ENCODE results near the gene PNPLA7.
"Not testable (repeated sequence)": the region's sequence is repeated elsewhere in the genome, so short reads cannot be mapped to it uniquely, and the experiment has no call there.

PNPLA7 gene

DNA sequence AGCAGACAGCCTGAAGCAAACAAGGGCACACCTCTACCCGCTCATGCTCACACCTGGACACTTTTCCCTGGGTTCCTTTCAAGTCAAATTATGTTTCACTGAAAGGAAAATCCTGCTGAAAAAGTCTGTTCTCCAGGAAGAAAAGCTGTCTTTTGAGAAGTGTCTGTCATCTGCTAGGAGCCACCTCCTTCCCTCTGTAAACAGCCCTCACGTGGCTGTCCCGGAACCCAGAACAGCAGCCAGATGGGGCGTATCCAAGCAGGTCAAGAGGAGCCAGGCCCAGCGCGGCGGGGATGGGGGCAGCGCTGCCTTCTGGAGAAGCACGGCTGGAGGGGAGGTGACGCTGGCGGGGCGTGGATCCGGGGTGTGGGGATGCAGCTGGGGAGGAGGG is at the start of gene PNPLA7:
PNPLA7 (minus strand) TSS at position 172 of the 391 bp plus-strand sequence. CDS start 205 bp downstream, outside the sequence.
- peak; percentile 80 for DNase-seq (ENCODE audit: low spot score)

DNA sequence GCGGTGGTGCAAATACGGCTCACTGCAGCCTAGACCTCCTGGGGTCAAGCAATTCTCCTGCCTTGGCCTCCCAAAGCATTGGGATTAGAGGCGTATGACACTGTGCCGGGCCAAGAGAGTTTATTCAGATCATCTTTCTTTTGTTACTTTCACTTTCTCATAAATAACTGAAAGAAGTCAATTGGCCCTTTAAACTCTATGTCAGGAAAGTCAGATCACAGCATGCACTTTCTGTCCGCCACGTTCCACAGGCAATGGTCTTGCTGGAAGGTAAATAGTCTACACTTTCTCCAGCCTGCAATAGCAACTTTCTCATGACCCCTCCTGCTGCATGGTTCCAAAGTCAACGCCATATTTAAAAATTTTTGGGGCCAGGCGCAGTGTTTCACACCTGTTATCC is 48.7 kb upstream of the PNPLA7 start:
- DNase-seq (ENCODE audit: low spot score): no peak

DNA sequence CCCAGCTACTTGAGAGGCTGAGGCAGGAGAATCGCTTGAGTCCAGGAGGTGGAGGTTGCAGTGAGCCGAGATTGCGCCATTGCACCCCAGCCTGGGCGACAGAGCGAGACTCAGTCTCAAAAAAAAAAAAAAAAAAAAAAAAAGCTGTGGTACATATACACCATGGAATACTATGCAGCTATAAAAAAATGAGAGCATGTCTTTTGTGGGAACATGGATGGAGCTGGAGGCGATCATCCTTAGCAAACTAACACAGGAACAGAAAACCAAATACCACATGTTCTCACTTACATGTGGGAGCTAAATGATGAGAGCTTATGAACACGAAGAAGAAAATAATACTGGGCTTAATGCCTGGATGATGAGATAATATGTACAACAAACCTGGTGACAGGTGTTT is 46.4 kb upstream of the PNPLA7 start:
- DNase-seq (ENCODE audit: low spot score): not testable (repeated sequence)

DNA sequence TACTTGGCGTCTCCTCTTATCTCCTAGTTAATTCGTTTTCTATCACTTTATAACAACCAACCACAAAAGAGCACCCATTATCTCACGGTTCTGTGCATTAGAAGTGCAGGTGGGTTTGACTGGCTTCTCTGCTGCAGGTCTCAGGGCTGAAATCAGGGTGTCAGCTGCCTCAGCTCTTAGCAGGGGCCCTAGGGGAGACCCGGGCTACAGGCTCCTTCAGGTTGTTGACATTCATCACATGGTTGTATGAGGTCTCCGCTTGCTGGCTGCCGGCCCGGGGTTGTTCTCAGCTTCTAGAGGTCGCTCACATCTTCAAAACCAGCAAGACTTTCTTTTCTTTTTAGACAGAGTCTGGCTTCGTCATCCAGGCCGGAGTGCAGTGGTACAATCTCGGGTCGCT is 43.0 kb upstream of the PNPLA7 start:
- no peak for DNase-seq (ENCODE audit: low spot score)

DNA sequence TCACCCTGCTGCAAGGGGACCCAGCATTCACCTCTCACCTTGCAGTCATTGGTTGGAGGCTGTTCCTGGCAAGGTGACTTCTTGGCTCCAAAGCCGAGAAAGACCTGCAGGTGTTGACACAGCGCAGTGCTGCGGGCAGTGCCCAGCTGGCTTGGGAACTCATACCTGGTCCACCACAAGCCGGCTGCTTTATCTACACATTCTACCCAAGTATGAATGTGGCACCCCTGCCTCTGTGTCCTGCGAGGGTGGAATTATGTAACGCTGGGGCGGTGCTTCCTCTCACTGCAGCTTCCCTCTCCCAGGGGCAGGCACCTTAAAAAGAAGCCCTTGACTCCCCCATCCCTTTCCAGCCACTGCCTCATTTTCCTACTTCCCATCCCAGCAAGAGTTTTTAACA is 42.6 kb upstream of the PNPLA7 start:
- no peak for DNase-seq (ENCODE audit: low spot score)

DNA sequence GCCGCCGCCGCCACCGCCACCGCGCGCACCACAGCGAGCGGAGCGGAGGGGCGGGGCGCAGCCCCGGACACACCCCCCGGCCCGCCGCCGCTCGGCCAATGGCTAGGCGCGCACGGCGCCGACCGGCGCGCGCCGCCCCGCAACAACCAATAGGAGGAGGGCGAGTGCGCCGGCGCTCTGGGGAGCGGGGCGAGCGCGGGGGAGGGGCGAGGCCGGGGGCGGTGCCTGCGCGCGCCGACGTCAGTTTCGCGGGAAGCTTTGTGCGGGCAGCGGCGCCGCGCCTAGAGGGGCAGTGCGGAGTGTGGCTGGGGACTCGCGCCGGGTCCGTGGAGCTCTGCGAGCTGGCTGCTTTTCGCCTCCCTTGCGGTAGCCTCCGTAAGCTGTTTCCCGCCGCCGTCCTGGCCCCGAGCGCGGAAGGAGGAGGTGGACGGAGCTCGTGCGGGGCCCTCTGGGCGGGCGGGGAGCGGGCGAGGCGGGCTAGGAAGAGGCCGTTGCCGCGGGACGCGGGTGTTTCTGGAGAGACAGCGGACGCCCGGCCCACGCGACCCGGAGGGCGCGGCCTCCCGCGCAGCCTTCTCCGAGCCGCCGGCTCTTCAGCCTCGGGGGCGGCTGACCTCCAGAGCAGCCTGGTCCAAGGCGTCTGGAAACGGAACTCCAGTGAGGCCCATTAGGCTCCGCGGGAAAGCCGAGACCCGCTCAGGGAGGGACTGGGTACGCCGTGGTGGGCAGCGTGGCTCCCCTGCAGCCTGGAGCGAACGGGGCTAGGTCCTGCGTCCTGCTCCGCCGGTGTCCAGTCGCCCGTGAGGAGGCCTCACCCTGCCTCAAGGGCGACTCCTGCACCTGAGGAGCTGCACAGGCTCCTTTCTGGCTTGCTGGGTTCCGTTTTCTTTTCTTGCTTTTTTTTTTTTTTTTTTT is 40.5 kb upstream of the PNPLA7 start, which contains the start of gene ZMYND19:
ZMYND19 (minus strand) TSS at position 44 of the 915 bp plus-strand sequence. CDS start 249 bp downstream, outside the sequence.
- peak; percentile 100 for DNase-seq (ENCODE audit: low spot score)

DNA sequence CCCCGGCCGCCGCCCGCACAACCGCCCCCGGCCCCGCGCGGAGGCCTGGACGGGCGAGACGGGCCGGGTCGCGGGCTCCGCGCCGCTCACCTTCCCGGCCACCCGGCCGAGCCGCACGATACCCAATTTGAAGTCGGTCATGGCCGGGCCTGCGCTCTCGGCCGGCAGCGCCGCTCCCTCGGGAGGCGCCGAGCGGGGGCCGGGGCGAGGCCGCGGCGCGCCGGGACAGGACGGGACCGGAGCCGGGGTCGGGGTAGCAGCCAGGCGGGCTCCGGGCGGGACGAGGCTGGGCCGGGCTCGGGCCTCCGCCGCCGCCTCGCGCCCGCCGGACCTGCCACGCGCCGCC is 39.9 kb upstream of the PNPLA7 start:
- no peak for DNase-seq (ENCODE audit: low spot score)

DNA sequence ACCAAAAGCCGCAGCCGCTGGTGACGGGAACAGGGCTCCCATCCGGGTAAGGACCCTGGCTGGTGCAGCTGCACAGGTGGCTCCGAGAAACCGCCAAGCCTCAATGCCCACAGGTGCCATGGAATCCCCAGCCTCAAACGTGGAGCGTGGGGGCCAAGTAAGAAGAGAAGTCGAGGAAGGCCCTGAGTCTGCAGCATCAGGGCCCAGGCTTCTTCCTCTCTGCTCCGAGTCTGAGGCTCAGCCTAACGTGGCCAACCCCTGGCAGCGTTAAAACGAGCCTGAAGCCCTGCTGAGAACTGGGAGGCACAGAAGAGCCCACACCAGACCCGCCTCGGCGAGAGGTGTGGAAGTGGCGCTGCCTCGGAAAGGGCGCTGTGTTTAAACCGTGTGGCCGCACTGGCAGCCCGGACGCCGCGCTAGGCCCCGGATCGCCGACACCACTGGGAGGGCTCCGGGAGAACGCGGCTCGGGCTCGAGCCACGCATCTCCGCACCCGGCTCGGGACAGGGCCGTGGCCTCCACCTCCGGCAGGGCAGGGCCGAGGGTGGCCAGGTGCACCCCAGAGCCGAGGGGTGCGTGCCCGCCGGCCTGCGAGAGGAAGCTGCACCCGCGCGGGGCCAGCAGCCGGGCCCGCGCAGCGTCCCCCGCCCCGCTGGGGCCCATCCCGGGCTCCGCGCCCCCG is 39.4 kb upstream of the PNPLA7 start:
- peak; percentile 34 for DNase-seq (ENCODE audit: low spot score)

DNA sequence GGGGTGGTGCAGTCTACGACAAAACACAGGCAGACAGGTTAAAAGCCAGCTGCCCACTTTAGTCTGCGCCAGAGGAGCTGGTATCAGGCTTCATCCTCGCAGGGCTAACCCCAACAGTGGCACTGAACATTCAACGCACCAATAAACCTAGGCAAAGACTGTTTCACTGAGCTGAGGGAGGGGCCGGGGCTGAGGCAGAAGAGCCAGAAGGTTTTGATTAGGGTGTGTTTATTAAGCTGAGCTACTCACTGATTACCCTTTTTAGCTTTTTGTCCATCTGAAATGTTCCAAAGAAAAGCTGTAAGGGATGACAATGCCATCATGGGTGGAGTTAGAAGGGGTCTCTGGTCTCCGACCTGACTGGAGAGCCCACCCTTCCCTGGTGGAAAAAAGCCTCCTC is 38.7 kb upstream of the PNPLA7 start:
- DNase-seq (ENCODE audit: low spot score): no peak

DNA sequence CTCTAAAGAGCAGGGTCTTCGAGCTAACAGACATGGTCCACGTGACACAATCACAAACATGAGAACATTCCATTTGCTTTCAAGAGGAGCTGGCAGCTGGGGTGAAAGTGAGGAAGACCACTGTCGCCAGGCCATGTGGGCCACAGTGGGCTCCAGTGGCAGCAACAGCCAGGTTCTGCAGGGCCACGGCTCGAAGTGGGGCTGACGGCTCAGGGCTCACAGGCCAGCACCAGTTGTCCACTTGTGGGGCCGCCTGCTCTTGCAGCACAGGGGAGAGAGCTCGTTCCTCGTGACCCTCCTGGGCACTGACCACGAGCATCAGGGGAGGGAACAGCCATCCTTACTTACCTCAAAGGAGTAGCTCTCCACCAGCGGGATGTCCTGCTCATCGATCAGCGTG is 38.1 kb upstream of the PNPLA7 start:
- no peak for DNase-seq (ENCODE audit: low spot score)

DNA sequence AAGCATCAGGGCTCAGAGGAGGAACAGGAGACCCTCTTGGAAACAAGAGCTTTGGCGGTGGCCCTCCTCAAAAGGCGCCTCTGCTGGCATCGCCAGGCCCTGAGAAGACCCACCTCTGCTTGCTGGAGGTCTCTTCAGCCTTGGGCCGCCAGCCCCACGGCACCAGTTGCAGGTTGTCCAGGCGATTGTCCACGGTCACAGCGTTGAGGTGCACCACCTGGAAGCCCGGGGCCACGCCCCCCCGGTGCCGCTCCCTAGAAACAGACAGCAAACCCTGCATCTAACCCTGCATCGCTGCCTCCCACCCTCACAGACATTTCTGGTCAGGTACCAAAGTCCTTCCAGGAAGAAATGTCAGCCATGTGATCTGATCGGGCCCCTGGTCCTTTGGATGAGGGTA is 36.7 kb upstream of the PNPLA7 start:
- DNase-seq (ENCODE audit: low spot score): no peak

DNA sequence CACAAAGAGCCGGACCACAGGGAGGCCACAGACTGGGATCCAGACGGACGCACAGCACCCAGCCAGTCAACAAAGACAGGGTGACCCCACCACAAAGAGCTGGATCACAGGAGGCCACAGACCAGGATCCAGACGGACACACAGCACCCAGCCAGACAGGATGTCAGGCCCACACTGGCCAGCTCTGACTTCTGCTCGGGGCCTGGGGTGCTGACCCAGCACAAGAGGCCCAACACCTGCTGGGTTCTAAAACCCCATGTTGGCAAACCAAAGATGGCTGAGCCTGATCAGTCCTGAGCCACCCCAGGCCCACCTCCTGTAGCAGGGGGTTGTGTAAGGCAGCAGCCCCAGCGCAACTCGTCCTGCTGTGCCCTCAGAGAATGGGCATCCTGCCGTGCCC is 33.8 kb upstream of the PNPLA7 start:
- DNase-seq (ENCODE audit: low spot score): no peak

DNA sequence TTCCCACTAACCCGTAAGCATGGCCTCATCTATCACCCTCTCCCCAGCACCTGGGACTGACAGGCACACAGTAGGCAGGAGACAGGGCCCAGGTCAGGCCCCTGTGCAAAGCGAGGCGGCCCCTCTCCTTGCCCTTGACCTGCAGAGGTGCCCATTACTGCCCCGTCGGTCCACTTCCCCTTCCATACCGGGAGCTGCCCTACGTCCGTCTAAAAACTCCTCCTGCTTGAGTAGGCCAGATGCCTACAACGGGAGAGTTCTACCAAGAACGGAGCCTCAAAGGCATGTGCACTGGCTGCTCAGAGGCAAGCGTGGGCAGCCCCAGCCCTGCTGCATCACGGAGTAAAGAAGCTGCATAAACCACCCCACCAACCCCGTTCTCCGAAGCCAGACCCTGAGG is 33.1 kb upstream of the PNPLA7 start:
- no peak for DNase-seq (ENCODE audit: low spot score)

DNA sequence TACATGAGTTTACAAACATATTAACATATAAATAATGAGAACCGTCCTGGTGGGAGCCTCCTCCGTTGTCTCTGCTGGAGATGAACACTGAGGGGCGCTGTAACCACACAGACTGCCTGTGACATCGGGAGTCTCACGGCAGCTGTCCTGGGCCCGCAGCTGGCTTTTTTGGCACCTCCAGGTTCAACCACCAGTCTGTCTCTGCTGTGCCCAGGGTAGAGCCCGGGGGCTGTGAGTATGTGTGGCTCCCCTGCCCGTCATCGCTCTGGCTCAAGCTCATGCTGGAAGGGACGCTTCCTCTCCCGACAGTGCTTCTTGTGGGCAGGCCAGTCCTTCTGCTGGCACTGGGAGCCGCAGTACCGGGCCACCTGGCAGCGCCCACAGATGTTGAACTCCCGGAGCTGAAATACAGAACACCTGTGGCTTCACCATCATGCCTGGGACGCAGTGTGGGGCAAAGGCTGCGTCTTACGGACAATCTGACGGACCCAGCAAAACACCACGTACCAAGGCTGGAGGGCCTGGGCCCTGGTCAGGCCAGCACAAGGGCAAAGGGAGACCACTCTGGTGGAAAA is 32.2 kb upstream of the PNPLA7 start:
- DNase-seq (ENCODE audit: low spot score): no peak

DNA sequence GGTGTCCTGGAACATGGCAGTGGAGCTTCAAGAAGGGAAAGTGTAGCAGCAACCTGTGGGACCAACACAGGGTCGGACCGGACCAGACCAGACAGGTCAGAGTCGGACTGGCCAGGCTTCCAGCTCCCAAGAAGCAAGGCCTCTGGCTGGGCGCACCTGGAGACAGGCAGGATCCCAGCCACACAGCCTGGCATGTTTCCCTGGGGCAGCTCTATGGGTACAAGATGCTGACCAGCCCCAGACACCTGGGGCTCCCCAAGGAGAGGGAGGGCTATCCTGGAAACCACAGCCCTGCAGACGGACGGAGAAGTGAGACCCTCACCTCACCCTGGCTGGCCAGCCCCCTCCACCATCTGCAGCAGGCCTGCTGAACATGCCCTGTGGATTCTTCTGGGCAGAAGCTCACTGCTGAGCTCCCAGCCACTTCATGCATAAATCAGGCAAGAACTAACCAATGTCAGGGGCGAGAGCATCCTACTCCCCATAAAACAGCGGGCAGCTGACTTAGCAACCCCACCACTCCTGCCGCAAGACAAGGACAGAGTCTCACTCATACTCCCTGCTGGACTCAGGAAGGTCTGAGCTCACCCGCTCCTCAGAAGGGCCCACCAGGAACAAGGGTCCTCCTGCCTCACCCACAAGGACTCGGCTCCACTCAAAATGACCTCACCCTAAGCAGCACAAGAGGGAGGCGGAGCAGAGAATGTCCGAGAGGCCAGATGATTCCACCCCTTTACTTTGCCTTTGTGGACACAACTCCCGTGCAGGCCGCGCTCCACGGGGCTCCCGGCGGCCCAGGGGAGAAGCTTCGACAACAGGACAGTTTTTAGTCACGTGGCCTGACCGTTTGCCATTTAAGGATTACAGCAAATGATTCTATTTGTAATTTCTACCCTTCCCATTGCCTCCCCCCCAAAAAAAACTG is 31.4 kb upstream of the PNPLA7 start:
- DNase-seq (ENCODE audit: low spot score): no peak

DNA sequence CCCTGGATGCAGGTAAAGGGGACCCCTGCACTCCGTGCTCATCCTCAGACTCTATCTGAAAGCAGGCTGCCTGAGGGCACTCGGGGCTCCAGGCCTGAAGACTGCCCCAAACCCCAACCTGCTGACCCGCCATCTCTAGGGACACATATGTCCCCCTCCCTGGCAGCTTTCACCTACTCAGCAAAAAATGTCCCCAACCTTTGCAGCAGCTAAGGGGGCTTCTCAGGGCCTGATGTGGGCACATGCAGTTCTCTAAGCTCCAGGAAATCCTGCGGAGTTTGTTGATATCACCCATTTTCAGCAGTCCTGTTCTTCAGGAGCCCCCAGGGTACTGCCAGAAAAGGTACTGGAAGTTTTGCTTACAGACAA is 30.7 kb upstream of the PNPLA7 start:
- no peak for DNase-seq (ENCODE audit: low spot score)

DNA sequence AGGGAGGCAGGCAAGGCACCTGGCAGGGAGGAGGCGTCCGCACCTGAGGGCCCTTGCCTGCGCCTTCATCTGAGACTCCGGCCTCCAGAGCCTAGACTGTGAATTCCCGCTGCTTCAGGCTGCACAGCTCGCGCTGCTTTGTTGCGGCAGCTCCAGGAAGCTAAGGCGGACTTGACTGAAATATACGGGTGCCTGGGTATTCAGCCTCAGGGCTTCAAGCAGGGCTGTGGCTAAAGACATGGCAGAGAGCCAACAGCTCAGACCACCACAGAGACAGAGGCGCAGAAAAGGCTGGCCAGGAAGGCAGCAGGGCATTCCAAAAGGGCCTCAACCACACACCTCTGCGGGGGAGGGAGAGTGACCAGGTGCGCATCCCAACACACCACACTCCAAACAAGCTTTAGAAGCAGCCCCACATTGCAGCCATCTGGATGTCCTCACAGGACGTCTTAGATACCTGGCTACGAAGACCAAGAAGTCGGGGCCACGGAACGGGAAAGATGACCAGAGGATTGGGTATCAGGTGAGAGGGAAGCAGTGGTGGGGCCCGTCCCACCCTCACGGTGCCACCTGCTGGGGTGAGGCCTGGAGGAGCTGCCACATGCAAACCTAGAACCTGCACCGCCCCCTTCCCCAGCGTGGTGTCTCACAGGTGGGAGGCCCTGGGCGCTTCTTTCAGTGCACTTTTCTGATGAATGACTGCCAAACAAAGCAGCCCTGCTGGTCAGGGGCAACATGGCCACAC is 30.2 kb upstream of the PNPLA7 start:
- DNase-seq (ENCODE audit: low spot score): no peak

DNA sequence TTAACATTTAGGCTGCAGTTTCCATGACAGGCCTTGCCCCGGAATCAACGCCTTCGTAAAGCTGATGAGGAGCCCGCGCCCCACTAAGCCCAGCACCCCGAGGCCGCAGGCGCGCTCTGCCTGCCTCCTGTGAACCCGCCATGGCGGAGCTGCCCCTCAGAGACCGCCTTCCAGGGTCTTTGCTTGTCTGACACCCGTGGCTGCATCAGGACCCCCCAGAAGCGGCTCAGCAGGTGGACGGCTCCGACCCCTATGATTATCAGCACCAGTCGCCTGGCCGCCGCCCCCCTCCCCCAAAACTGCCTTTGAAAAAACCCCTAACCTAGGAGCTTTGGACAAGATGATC is 29.0 kb upstream of the PNPLA7 start:
- DNase-seq (ENCODE audit: low spot score): peak; percentile 19

DNA sequence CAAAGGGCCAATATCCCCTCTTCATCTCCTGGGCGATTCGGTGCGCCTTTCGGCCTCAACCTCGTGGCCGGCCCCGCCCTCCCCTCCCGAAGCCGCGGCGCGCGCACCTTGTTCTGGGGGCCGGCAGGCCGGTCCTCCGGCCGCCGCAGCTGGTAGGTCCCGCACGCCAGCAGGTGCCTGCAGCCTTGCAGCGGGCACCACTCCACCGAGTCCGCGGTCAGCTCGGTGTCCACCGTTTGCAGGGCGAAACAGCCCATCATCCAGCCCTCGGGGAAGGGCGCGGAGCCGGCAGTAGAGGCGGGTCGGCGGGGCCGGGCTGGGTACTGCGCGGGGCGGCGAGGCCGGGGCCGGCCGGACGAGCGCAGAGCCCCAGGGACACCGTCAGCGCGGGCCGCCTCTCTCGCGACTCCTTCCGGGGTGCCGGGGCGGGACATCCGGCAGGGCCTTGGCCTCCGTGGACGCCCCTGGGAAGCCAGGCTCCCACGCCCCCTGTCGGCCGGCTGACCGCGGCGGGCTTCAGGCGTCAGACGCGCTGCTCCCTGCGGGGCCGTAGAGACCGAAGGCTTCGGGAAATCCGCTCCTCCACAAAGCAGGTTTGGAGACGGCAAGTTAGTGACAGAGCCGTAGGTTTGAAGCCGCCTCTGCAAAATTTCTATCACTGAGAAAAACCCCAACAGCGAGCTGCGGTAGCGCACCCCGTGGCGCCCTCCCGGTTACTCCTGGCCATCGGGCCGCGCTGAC is 28.5 kb upstream of the PNPLA7 start, which contains the start of gene DPH7:
DPH7 (minus strand) TSS at position 408 of the 741 bp plus-strand sequence; CDS start at position 260, 148 bp downstream.
- peak; percentile 98 for DNase-seq (ENCODE audit: low spot score)

DNA sequence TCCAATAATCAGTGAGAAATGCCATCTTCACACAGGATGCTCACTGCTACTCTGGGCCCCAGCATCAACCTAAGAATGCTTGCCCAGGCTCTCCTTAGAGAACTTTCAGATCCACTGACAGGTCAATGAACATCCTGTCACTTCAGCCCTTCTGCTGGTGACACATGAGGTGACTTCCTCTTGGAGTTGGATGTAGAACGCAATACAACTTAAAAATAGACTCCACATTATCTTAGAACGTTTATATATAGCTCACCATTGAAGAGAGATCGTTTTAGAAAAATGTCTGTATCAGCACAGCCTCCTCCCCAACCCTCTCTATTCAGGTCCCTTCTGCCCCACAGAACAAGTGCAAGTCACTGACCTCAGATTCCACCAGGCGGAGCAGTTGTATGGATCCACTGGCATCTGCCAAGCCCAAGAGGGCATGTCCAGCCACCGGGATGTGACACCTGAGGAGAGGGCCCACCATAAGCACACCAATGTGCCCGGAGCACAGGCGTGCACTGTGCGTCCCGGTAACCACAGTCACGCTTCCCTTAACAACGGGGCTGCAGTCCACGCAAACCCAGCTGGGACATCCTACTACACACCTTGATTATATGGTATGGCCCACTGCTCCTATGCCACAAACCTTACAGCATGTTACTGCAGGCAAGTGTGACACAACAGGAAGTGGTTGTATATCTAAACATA is 25.7 kb upstream of the PNPLA7 start:
- DNase-seq (ENCODE audit: low spot score): no peak

Measured in AG08395 (cell line).